Measurements from ENCODE around the gene ABCA9.
A peak's percentile ranks its signal among the peaks of the same experiment; 100 is the strongest.
"Not testable (repeated sequence)": the region's sequence is repeated elsewhere in the genome, so short reads cannot be mapped to it uniquely, and the experiment has no call there.

ABCA9 gene

DNA sequence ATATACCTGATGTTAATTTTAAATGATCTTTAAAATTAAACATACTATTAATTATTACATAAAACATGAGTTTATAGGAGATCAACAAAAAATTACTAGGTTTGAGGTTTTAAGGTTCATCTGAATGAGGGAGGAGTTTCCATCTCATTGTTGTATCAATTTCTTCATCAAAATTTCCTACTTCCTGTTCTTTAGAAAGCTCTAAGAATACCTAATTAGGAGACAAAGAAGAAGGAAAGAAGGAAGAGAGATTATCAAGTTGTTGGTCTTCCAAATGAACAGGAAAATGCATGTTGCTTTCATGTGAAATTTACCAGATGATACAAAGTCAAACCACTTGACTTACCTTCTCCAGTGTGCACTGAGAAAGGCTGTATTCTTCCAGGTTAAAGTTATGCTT is 18.1 kb upstream of the ABCA9 start:
- Mint-ChIP-seq H3K4me1 (no peaks in the 10 kb centered on the region), H3K4me3 (no peak overlapping the region), H3K36me3 (peaks cover 4 to 13% of the 10 kb centered on the region in 2 donors), H3K27ac (no peak overlapping the region), H3K9me3 (peaks cover 9 to 10% of the 10 kb centered on the region in 2 donors), H3K27me3 (no peaks in the 10 kb centered on the region)
- no peak for ATAC-seq (replicated peaks)
- DNase-seq, result no peak

DNA sequence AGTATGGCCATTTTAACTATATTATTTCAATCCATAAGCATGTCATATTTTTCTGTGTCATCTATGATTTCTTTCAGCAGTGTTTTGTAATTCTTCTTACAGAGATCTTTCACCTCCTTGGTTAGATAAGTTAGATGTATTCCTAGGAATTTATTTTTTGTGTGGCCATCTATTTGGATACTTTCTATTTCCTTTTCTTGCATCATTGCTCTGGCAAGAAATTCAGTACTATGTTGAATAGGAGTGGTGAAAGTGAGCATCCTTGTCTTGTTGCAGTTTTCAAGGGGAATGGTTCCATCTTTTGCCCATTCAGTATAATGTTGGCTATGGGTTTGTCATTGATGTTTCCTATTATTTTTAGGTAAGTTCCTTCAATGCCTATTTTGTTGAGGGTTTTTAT is 15.1 kb upstream of the ABCA9 start:
- Mint-ChIP-seq H3K27me3 (no peaks in the 10 kb centered on the region), H3K9me3 (peaks cover 19 to 20% of the 10 kb centered on the region in 2 donors), H3K27ac (no peak overlapping the region), H3K4me3 (no peak overlapping the region), H3K36me3 (peaks cover 7 to 23% of the 10 kb centered on the region in 2 donors), H3K4me1 (peaks cover 11 to 13% of the 10 kb centered on the region in 2 donors)
- no peak for ATAC-seq (replicated peaks)
- no peak for DNase-seq

DNA sequence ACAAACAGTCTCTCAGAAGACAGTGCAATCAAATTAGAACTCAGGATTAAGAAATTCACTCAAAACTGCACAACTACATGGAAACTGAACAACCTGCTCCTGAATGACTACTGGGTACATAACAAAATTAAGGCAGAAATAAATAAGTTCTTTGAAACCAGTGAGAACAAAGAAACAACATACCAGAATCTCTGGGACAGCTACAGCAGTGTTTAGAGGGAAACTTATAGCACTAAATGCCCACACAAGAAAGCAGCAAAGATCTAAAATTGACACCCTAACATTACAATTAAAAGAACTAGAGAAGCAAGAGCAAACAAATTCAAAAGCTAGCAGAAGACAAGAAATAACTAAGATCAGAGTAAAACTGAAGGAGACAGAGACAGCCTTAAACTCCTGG is 12.7 kb upstream of the ABCA9 start:
- ATAC-seq (replicated peaks); H3K4me3 Mint-ChIP-seq; DNase-seq; H3K27me3 Mint-ChIP-seq; H3K27ac Mint-ChIP-seq: not testable (repeated sequence)
- H3K36me3 Mint-ChIP-seq, result peaks cover 7 to 23% of the 10 kb centered on the region in 2 donors
- peaks cover 19 to 20% of the 10 kb centered on the region in 2 donors for H3K9me3 Mint-ChIP-seq
- peaks cover 13 to 17% of the 10 kb centered on the region in 2 donors for H3K4me1 Mint-ChIP-seq

DNA sequence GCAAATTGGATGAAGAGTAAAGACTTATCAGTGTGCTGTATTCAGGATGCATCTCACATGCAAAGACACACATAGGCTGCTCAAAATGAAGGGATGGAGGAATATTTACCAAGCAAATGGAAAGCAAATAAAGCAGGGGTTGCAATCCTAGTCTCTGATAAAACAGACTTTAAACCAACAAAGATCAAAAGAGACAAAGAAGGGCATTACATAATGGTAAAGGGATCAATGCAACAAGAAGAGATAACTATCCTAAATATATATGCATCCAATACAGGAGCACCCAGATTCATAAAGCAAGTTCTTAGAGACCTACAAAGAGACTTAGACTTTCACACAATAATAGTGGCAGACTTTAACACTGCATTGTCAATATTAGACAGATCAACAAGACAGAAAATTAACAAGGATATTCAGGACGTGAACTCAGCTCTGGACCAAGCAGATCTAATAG is 12.1 kb upstream of the ABCA9 start:
- not testable (repeated sequence) for DNase-seq; H3K4me3 Mint-ChIP-seq; H3K27ac Mint-ChIP-seq; ATAC-seq (replicated peaks); H3K27me3 Mint-ChIP-seq
- peaks cover 13 to 17% of the 10 kb centered on the region in 2 donors for H3K4me1 Mint-ChIP-seq
- peaks cover 7 to 23% of the 10 kb centered on the region in 2 donors for H3K36me3 Mint-ChIP-seq
- peaks cover 19 to 20% of the 10 kb centered on the region in 2 donors for H3K9me3 Mint-ChIP-seq

DNA sequence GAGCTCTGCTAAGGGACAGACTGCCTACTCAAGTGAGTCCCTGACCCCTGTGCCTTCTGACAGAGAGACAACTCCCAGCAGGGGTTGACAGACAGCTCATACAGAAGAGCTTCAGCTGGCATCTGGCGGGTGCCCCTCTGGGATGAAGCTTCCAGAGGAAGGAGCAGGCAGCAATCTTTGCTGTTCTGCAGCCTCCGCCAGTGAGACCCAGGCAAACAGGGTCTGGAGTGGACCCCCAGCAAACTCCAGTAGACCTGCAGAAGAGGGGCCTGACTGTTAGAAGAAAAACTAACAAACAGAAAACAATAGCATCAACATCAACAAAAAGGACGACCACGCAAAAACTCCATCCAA is 10.5 kb upstream of the ABCA9 start:
- not testable (repeated sequence) for H3K27me3 Mint-ChIP-seq; ATAC-seq (replicated peaks); H3K4me3 Mint-ChIP-seq; DNase-seq
- Mint-ChIP-seq H3K36me3 (peaks cover 7 to 18% of the 10 kb centered on the region in 2 donors), H3K27ac (peak overlapping the region; percentile 65), H3K4me1 (peaks cover 20 to 28% of the 10 kb centered on the region in 2 donors), H3K9me3 (peaks cover 16 to 20% of the 10 kb centered on the region in 2 donors)

DNA sequence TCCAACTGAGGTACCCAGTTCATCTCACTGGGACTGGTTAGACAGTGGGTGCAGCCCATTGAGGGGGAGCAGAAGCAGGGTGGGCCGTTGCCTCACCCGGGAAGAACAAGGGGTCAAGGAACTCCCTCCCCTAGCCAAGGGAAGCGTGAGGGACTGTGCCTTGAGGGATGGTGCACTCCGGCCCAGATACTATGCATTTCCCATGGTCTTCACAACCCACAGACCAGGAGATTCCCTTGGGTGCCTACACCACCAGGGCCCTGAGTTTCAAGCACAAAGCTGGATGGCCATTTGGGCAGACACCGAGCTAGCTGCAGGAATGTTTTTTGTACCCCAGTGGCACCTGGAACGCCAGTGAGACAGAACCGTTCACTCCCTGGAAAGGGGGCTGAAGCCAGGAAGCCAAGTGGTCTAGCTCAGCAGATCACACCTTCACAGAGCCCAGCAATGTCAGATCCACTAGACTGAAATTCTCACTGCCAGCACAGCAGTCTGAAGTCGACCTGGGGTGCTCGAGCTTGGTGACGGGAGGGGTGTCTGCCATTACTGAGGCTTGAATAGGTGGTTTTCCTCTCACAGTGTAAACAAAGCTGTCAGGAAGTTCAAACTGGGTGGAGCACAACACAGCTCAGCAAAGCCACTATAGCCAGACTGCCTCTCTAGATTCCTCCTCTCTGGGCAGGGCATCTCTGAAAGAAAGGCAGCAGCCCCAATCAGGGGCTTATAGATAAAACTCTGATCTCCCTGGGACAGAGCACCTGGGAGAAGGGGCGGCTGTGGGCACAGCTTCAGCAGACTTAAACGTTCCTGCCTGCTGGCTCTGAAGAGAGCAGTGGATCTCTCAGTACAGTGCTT is 9.9 kb upstream of the ABCA9 start:
- Mint-ChIP-seq H3K27ac (peak overlapping the region; percentile 76), H3K36me3 (peaks cover 7 to 18% of the 10 kb centered on the region in 2 donors), H3K4me1 (peaks cover 23 to 34% of the 10 kb centered on the region in 2 donors), H3K4me3 (peak overlapping the region in 1 of 2 donors; percentile 35), H3K9me3 (peaks cover 16 to 20% of the 10 kb centered on the region in 2 donors)
- ATAC-seq (replicated peaks), result peak in 1 of 2 donors; percentile 16
- not testable (repeated sequence) for DNase-seq, H3K27me3 Mint-ChIP-seq

DNA sequence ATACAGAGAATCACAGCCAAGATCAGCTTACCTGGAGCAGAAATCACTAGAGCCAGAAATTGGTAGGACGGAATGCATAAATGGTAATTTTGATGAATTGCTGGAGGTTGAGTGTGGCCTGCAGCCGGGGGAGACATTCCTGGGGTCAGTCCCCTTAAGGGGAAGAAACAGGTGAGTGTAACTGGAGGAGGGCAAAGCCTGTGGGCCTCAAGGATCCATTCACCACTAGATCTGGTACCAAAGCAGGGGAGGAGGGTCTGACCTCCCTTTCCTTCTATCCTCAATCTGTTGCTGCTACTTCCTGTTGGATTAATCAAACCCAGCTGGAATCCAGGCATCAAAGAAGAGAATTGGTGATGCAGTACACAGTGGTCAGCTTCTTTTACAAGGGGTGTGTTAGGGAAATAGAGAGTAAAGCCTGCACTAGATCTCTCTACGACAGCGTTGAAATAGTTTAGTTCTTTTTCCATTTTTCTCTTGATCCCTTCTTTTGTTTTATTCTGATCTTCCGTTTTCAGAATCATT is 8.6 kb upstream of the ABCA9 start:
- no peak overlapping the region for H3K4me3 Mint-ChIP-seq
- H3K27me3 Mint-ChIP-seq, result no peaks in the 10 kb centered on the region
- DNase-seq (no peak), ATAC-seq (replicated peaks) (no peak)
- H3K4me1 Mint-ChIP-seq, result peaks cover 24 to 45% of the 10 kb centered on the region in 2 donors
- peaks cover 16 to 17% of the 10 kb centered on the region in 2 donors for H3K9me3 Mint-ChIP-seq
- H3K27ac Mint-ChIP-seq, result no peak overlapping the region
- peaks cover 8 to 18% of the 10 kb centered on the region in 2 donors for H3K36me3 Mint-ChIP-seq

DNA sequence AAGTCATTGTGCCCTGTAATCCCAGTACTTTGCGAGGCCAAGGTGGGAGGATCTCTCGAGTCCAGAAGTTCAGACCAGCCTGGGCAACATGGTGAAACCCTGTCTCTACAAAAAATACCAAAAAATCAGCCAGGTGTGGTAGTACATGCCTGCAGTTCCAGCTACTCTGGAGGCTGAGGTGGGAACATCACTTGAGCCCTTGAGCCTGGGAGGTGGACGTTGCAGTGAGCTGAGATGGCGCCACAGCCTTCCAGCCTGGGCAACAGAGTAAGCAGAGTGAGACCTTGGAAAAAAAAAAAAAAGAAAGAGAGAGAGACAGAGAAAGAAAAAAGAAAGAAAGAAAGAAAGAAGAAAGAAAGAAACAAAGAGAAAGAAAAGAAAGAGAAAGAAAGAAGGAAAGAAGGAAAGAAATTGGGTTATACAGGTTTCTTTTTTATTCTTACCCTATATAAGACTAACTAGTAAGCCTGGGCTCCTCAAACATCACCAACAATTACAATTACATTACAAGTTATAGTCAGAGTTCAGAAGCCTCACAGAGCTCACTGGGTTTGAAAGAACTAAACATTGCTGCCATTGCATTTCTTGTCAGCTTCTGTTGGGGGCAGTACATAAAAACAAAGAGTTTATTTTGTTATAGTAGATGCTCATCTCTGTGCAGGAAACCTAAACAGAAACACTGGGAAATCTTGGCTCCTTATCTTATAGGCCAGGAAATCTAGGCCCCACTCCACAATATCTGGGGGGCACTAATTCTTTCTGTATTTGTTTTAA is 6.7 kb upstream of the ABCA9 start:
- ATAC-seq (replicated peaks), result no peak
- peaks cover 6 to 10% of the 10 kb centered on the region in 2 donors for H3K36me3 Mint-ChIP-seq
- no peak for DNase-seq
- peaks cover 27 to 50% of the 10 kb centered on the region in 2 donors for H3K4me1 Mint-ChIP-seq
- no peak overlapping the region for H3K27ac Mint-ChIP-seq
- peaks cover 5 to 10% of the 10 kb centered on the region in 2 donors for H3K9me3 Mint-ChIP-seq
- no peak overlapping the region for H3K4me3 Mint-ChIP-seq
- no peaks in the 10 kb centered on the region for H3K27me3 Mint-ChIP-seq

DNA sequence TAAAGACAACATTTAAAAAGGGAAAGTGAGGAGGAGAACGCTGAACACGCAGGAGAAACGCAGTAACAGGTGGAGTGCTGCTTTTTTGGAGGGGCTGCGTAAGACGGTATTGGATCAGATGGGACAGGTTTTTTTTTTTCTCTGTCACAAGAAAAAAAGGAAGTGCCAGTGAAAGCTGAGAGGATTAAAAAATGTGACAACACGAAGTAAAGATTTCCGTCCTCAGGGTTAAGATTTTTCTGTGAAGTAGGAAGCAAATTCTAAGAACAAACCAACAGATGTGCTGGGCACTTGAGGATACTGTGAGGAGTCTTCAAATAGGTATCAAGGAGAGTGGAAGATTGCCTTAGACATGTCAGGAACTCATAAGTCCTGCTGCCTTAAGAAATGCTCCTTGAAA is 5.8 kb upstream of the ABCA9 start:
- Mint-ChIP-seq H3K36me3 (peaks cover 3% of the 10 kb centered on the region in 2 donors), H3K9me3 (peaks cover 0 to 4% of the 10 kb centered on the region in 2 donors), H3K27me3 (no peaks in the 10 kb centered on the region), H3K4me3 (peak overlapping the region; percentile 68 to 69), H3K4me1 (peaks cover 22 to 43% of the 10 kb centered on the region in 2 donors), H3K27ac (peak overlapping the region; percentile 56)
- DNase-seq (no peak), ATAC-seq (replicated peaks) (no peak)

DNA sequence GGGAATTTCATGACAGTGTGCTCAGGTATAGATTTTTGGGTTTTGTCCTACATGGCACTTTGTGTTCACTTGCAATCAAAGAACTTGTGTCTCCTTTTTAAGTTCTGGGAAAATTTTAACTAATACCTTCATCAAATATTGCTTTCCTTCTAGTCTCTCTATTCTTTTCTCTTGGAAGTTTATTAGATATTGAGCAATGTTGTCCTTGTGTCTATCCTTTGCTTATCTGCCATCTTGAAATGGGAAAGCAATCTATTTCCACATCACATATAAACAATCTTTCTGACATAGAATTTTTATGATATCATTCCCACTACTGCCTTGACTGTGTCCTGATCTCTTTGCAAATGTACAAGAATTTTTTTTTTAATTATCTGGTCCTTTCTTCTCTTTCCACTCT is 4.4 kb upstream of the ABCA9 start:
- Mint-ChIP-seq H3K36me3 (peaks cover 0 to 1% of the 10 kb centered on the region in 2 donors), H3K9me3 (peaks cover 0 to 3% of the 10 kb centered on the region in 2 donors), H3K4me1 (peaks cover 17 to 39% of the 10 kb centered on the region in 2 donors), H3K27me3 (no peaks in the 10 kb centered on the region), H3K4me3 (no peak overlapping the region), H3K27ac (no peak overlapping the region)
- DNase-seq (no peak), ATAC-seq (replicated peaks) (no peak)

DNA sequence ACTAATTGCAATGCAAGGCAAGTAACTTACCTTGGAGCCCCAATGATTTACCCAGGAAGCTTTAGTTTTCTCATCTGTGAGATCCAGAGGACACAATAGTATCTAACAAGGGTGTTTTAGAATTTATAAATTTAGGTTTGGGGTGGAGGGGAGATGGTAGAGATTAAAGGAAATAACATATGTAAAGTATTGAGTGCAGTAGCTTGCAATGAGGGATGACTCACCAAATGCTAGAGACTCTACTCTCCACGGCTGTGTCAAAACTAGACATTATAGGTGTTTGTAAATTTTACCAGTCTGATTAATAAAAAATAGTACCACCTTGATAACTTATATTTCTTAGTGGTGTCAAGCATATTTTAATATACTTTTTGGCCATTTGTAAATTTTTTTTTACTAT is 3.7 kb upstream of the ABCA9 start:
- Mint-ChIP-seq H3K4me1 (peaks cover 17 to 39% of the 10 kb centered on the region in 2 donors), H3K9me3 (peaks cover 0 to 3% of the 10 kb centered on the region in 2 donors), H3K27ac (no peak overlapping the region), H3K36me3 (peaks cover 0 to 1% of the 10 kb centered on the region in 2 donors), H3K27me3 (no peaks in the 10 kb centered on the region), H3K4me3 (no peak overlapping the region)
- DNase-seq (no peak), ATAC-seq (replicated peaks) (peak in 1 of 2 donors; percentile 31)

DNA sequence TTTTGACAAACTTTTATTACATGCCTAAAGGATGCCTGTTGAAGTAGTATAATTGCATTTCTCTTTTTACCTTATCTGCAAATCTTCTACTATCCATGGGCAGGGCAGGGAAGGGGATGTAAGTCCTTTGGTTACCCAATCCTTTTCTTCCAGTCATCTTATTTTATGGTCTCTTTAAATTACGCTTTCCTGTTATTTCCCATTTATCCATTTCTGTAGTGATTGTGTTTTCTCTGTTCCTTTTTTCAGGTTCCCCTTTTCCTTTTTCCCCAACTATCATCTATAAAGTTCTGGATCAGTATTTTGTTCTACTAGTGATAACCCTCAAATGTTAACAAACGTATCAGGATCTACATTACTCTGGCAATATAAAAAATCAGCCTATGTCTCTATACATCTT is 3.3 kb upstream of the ABCA9 start:
- H3K27ac Mint-ChIP-seq, result no peak overlapping the region
- peaks cover 20 to 39% of the 10 kb centered on the region in 2 donors for H3K4me1 Mint-ChIP-seq
- DNase-seq, result no peak
- H3K9me3 Mint-ChIP-seq, result peaks cover 3 to 6% of the 10 kb centered on the region in 2 donors
- no peaks in the 10 kb centered on the region for H3K27me3 Mint-ChIP-seq
- no peak for ATAC-seq (replicated peaks)
- peaks cover 0 to 1% of the 10 kb centered on the region in 2 donors for H3K36me3 Mint-ChIP-seq
- H3K4me3 Mint-ChIP-seq, result no peak overlapping the region

DNA sequence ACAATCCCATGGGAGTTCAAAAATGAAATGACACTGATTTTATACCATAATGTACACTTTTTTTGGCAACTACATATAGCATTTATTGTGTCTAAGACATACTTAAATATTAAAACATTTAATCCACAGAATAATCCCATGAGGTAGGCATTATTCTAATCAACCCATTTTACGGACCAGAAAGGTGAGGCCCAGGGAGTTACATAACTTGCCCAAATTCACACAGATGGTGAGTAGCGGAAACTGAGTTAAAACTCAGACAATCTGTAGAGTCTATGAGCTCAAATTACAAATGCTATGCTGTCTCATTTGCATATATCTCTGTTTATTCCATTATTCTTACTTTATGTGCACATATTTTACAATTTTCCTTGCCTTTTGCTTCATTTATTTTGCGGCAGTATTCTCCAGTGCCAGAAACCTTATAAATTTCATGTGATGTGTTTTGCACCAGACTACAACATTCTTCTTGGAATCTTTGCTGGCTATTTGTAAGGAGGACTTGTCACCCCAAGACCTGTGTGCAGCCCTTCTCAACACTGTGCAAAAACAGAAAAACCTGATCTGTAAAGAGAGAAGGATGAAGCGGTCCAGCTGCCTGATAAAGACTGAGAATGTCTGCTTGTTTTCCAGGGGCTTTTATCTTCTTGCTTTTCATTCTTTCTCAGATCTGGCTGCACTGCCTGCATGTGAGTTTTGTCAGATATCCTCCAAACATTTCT is 2.3 kb upstream of the ABCA9 start:
- Mint-ChIP-seq H3K27ac (no peak overlapping the region), H3K9me3 (peaks cover 7 to 9% of the 10 kb centered on the region in 2 donors), H3K4me1 (peaks cover 21 to 39% of the 10 kb centered on the region in 2 donors), H3K4me3 (no peak overlapping the region), H3K36me3 (peaks cover 0 to 1% of the 10 kb centered on the region in 2 donors), H3K27me3 (no peaks in the 10 kb centered on the region)
- ATAC-seq (replicated peaks) (no peak), DNase-seq (no peak)
